WTC11 (cell line): ENCODE measurements around the gene ITGA11. TPM values are rescaled to one million over a fixed set of nuclear protein-coding genes. Genes with fewer than 3 reads are reported as not detected.
A peak's percentile ranks its signal among the peaks of the same experiment; 100 is the strongest.

Experiments
- ATAC-seq: fragments of 200-7000 bp; cut with Tn5 transposase; 2 replicates; pipeline ENCODE4 v1.10.0; 2021; ENCODE audit warnings: mild to moderate bottlenecking, moderate library complexity
- CTCF ChIA-PET: fragments of 300-600 bp; sonication (Branson Sonifier 250); formaldehyde crosslinking; loops from one replicate; lab custom pipeline; 2021; ENCODE audit warnings: antibody characterized with exemption; lab: Charles Lee
- POLR2A ChIA-PET: fragments of 350-600 bp; sonication (Branson Sonifier 250); formaldehyde crosslinking; loops from one replicate; lab custom pipeline; 2021; ENCODE audit warnings: antibody characterized with exemption; lab: Charles Lee
- DNase-seq: peaks from one replicate; pipeline ENCODE4 v3.0.0; 2021; ENCODE audit warnings: low spot score
- H3K27ac Mint-ChIP-seq: 2 replicates; pipeline ENCODE4 v1.8.0; 2021; ENCODE audit warnings: mixed read lengths
- H3K27me3 Mint-ChIP-seq: 2 replicates; pipeline ENCODE4 v1.8.0; 2021; ENCODE audit warnings: low read depth, mild to moderate bottlenecking, moderate library complexity, mixed read lengths
- H3K36me3 Mint-ChIP-seq: 2 replicates; pipeline ENCODE4 v1.8.0; 2021; ENCODE audit warnings: mixed read lengths
- H3K4me1 Mint-ChIP-seq: 2 replicates; pipeline ENCODE4 v1.8.0; 2022; ENCODE audit warnings: mixed read lengths
- H3K4me3 Mint-ChIP-seq: 2 replicates; pipeline ENCODE4 v1.8.0; 2021; ENCODE audit warnings: mild to moderate bottlenecking, moderate library complexity, mixed read lengths
- H3K9me3 Mint-ChIP-seq: 2 replicates; pipeline ENCODE4 v1.8.0; 2021; ENCODE audit warnings: mixed read lengths
- ARID4B ChIP-seq: sonication (generic); formaldehyde crosslinking; IDR thresholded peaks from 2 replicates; pipeline ENCODE4 v1.8.0; 2023; ENCODE audit warnings: missing genetic modification reagents, mild to moderate bottlenecking, borderline replicate concordance
- ATF2 ChIP-seq: sonication (generic); formaldehyde crosslinking; IDR thresholded peaks from 2 replicates; pipeline ENCODE4 v1.8.1; 2022; ENCODE audit warnings: low read depth, missing genetic modification reagents, borderline replicate concordance
- ATF3 ChIP-seq: sonication (generic); formaldehyde crosslinking; conservative IDR thresholded peaks from 2 replicates; pipeline ENCODE4 v1.8.1; 2022; ENCODE audit warnings: mild to moderate bottlenecking, missing genetic modification reagents
- CREM ChIP-seq: sonication (generic); formaldehyde crosslinking; IDR thresholded peaks from 2 replicates; pipeline ENCODE4 v1.8.1; 2022; ENCODE audit warnings: mild to moderate bottlenecking, missing genetic modification reagents, moderate library complexity
- E2F5 ChIP-seq: sonication (generic); formaldehyde crosslinking; IDR thresholded peaks from 2 replicates; pipeline ENCODE4 v1.8.1; 2022; ENCODE audit warnings: mild to moderate bottlenecking, moderate library complexity, missing genetic modification reagents
- ETV6 ChIP-seq: sonication (generic); formaldehyde crosslinking; IDR thresholded peaks from 2 replicates; pipeline ENCODE4 v1.8.1; 2022; ENCODE audit warnings: mild to moderate bottlenecking, missing genetic modification reagents
- GRHL2 ChIP-seq: fragments of 250-450 bp; sonication (Bioruptor Pico); IDR thresholded peaks from 2 replicates; pipeline ENCODE4 v1.8.0; 2022; ENCODE audit warnings: mild to moderate bottlenecking, moderate library complexity; ENCODE audit not compliant: insufficient replicate concordance, severe bottlenecking
- GTF2I ChIP-seq: fragments of 250-450 bp; sonication (Bioruptor Pico); conservative IDR thresholded peaks from 2 replicates; pipeline ENCODE4 v1.4.0; 2021; ENCODE audit warnings: mild to moderate bottlenecking
- MLX ChIP-seq: sonication (generic); formaldehyde crosslinking; IDR thresholded peaks from 2 replicates; pipeline ENCODE4 v1.8.1; 2023; ENCODE audit warnings: mild to moderate bottlenecking, missing genetic modification reagents, moderate library complexity
- MXD4 ChIP-seq: fragments of 250-450 bp; sonication (Bioruptor Pico); IDR thresholded peaks from 2 replicates; pipeline ENCODE4 v1.8.0; 2021; ENCODE audit warnings: mild to moderate bottlenecking, moderate library complexity, borderline replicate concordance
- NFYB ChIP-seq: sonication (generic); formaldehyde crosslinking; conservative IDR thresholded peaks from 2 replicates; pipeline ENCODE4 v1.8.0; 2022; ENCODE audit warnings: low read depth, missing genetic modification reagents
- NR2C2 ChIP-seq: sonication (generic); formaldehyde crosslinking; IDR thresholded peaks from 2 replicates; pipeline ENCODE4 v1.8.0; 2022; ENCODE audit warnings: mild to moderate bottlenecking, missing genetic modification reagents
- RELA ChIP-seq: sonication (generic); formaldehyde crosslinking; IDR thresholded peaks from 2 replicates; pipeline ENCODE4 v1.8.1; 2022; ENCODE audit warnings: missing genetic modification reagents, mild to moderate bottlenecking, borderline replicate concordance
- RORB ChIP-seq: fragments of 250-450 bp; sonication (Bioruptor Pico); IDR thresholded peaks from 2 replicates; pipeline ENCODE4 v1.9.0; 2021; ENCODE audit warnings: mild to moderate bottlenecking
- USF1 ChIP-seq: sonication (generic); formaldehyde crosslinking; IDR thresholded peaks from 2 replicates; pipeline ENCODE4 v1.8.0; 2022; ENCODE audit warnings: mild to moderate bottlenecking, missing genetic modification reagents
- ZNF121 ChIP-seq: sonication (generic); formaldehyde crosslinking; IDR thresholded peaks from 2 replicates; pipeline ENCODE4 v1.8.0; 2023; ENCODE audit warnings: missing genetic modification reagents
- ZNF317 ChIP-seq: sonication (generic); formaldehyde crosslinking; IDR thresholded peaks from 2 replicates; pipeline ENCODE4 v1.8.1; 2023; ENCODE audit warnings: low read depth, mild to moderate bottlenecking, moderate library complexity, missing genetic modification reagents, borderline replicate concordance
- ZNF512 ChIP-seq: sonication (generic); formaldehyde crosslinking; IDR thresholded peaks from 2 replicates; pipeline ENCODE4 v1.8.1; 2022; ENCODE audit warnings: missing genetic modification reagents, borderline replicate concordance
- ZNF671 ChIP-seq: fragments of 250-450 bp; sonication (Bioruptor Pico); IDR thresholded peaks from 2 replicates; pipeline ENCODE4 v1.8.0; 2021; ENCODE audit warnings: mild to moderate bottlenecking
- total RNA-seq: library from RNA; stranded (reverse); gene quantifications from 3 replicates; pipeline ENCODE4 v1.2.3, GENCODE V29; 2021

The ITGA11 gene
- total RNA-seq, 1 experiment from 2014 or later = 0.15 TPM

GRCh38 chr15:68421798-68422402, 10.1 kb downstream of the ITGA11 start:
- Mint-ChIP-seq H3K4me3 (no peak overlapping the region), H3K27ac (no peak overlapping the region), H3K9me3 (no peaks in the 10 kb centered on the region), H3K36me3 (no peaks in the 10 kb centered on the region), H3K4me1 (peaks cover 23% of the 10 kb centered on the region), H3K27me3 (peaks cover 8% of the 10 kb centered on the region)
- ChIA-PET POLR2A (no interaction called here), CTCF (interaction anchor here (0.8 kb wide), 1 partner anchor 171 kb away, joined by 3 read pairs; no protein-coding TSS in a partner anchor)
- ATAC-seq = no peak
- DNase-seq = no peak
- TF ChIP-seq ZNF317 (CRISPR knock-in tag) (no peak), ZNF121 (CRISPR knock-in tag) (no peak), NR2C2 (CRISPR knock-in tag) (no peak), RORB (CRISPR knock-in tag) (no peak), ATF3 (no peak), ATF2 (CRISPR knock-in tag) (no peak), ETV6 (no peak), ZNF671 (CRISPR knock-in tag) (no peak)

- peaks cover 23% of the 10 kb centered on the region for H3K4me1 Mint-ChIP-seq
- no peaks in the 10 kb centered on the region for H3K36me3 Mint-ChIP-seq
- no peak overlapping the region for H3K27ac Mint-ChIP-seq
- no peak for DNase-seq
- H3K9me3 Mint-ChIP-seq = no peaks in the 10 kb centered on the region
- POLR2A ChIA-PET = no interaction called here
- TF ChIP-seq GTF2I (CRISPR knock-in tag) (peak; percentile 60; the same call in 1 of the 2 replicates), MXD4 (CRISPR knock-in tag) (no peak), GRHL2 (CRISPR knock-in tag) (no peak), ATF2 (CRISPR knock-in tag) (no peak)
- ATAC-seq = no peak
- CTCF ChIA-PET = no interaction called here
- peaks cover 8% of the 10 kb centered on the region for H3K27me3 Mint-ChIP-seq
- no peak overlapping the region for H3K4me3 Mint-ChIP-seq
These were observed 10.8 kb downstream of the ITGA11 start for GRCh38 chr15:68421115-68421551.

GRCh38 chr15:68420186-68420684, 11.7 kb downstream of the ITGA11 start:
- ChIA-PET CTCF (no interaction called here), POLR2A (no interaction called here)
- Mint-ChIP-seq H3K27ac (no peak overlapping the region), H3K9me3 (no peaks in the 10 kb centered on the region), H3K27me3 (peaks cover 8% of the 10 kb centered on the region), H3K4me1 (peaks cover 23% of the 10 kb centered on the region), H3K4me3 (no peak overlapping the region), H3K36me3 (no peaks in the 10 kb centered on the region)
- ATAC-seq = peak; percentile 52
- no peak for DNase-seq
- TF ChIP-seq E2F5 (CRISPR knock-in tag) (no peak), RELA (no peak), NFYB (CRISPR knock-in tag) (no peak), ZNF671 (CRISPR knock-in tag) (no peak), CREM (no peak), MLX (CRISPR knock-in tag) (no peak), USF1 (no peak), ARID4B (CRISPR knock-in tag) (no peak), ZNF512 (CRISPR knock-in tag) (no peak)
